SU-DHL-6 (cell line): Measurements from ENCODE around the gene RPS15.

ENCODE experiments used
- H2AFZ ChIP-seq: fragments of 200-600 bp; sonication (generic); 2 replicates; pipeline ENCODE4 v1.6.1; 2014; ENCODE audit warnings: low read depth, mild to moderate bottlenecking, moderate library complexity, mixed read lengths, antibody characterized with exemption, low read length; ENCODE audit not compliant: severe bottlenecking
- H3F3A ChIP-seq: fragments of 200-600 bp; shearing (Covaris generic); 2 replicates; pipeline ENCODE4 v1.6.0; 2016; ENCODE audit warnings: antibody characterized with exemption, mild to moderate bottlenecking; ENCODE audit not compliant: insufficient read depth
- H3K27ac ChIP-seq: fragments of 200-600 bp; sonication (generic); 2 replicates; pipeline ENCODE4 v1.5.1; 2016; ENCODE audit warnings: low read depth, mild to moderate bottlenecking, low read length, moderate library complexity, mixed read lengths
- H3K27me3 ChIP-seq: fragments of 200-600 bp; sonication (generic), shearing (Covaris generic); 2 replicates; pipeline ENCODE4 v1.6.0; 2014; ENCODE audit warnings: mild to moderate bottlenecking, low read length
- H3K36me3 ChIP-seq: fragments of 200-600 bp; sonication (generic); 2 replicates; pipeline ENCODE4 v1.6.1; 2014; ENCODE audit warnings: mild to moderate bottlenecking, low read length, mixed read lengths
- H3K4me2 ChIP-seq: fragments of 300-600, 200-600 bp; shearing (Covaris generic), sonication (generic); 2 replicates; pipeline ENCODE4 v1.6.0; 2014; ENCODE audit warnings: low read length, low read depth, mild to moderate bottlenecking; ENCODE audit not compliant: poor library complexity, severe bottlenecking
- H3K4me3 ChIP-seq: fragments of 200-600 bp; sonication (generic); 2 replicates; pipeline ENCODE4 v1.5.1; 2014; ENCODE audit warnings: antibody characterized with exemption, low read length, mild to moderate bottlenecking, mixed read lengths; ENCODE audit not compliant: insufficient read depth, poor library complexity, severe bottlenecking
- H3K79me2 ChIP-seq: fragments of 200-600 bp; sonication (generic); 2 replicates; pipeline ENCODE4 v1.6.1; 2014; ENCODE audit warnings: mild to moderate bottlenecking, low read length, moderate library complexity; ENCODE audit not compliant: insufficient read depth
- H3K9ac ChIP-seq: fragments of 200-600 bp; sonication (generic); 2 replicates; pipeline ENCODE4 v1.7.0; 2014; ENCODE audit warnings: mild to moderate bottlenecking, low read length
- H3K9me2 ChIP-seq: fragments of 200-600 bp; sonication (generic); replicated peaks from 2 replicates; pipeline ENCODE4 v1.6.1; 2014; ENCODE audit warnings: low read length; ENCODE audit not compliant: insufficient read depth
- H3K9me3 ChIP-seq: fragments of 200-600 bp; sonication (generic); 2 replicates; pipeline ENCODE4 v1.6.1; 2014; ENCODE audit warnings: low read length, mixed read lengths; ENCODE audit not compliant: insufficient read depth
- H4K20me1 ChIP-seq: fragments of 200-600 bp; sonication (generic); 2 replicates; pipeline ENCODE4 v1.6.1; 2014; ENCODE audit warnings: low read depth, mild to moderate bottlenecking, antibody characterized with exemption, low read length, moderate library complexity, mixed read lengths
- EZH2phosphoT487 ChIP-seq: fragments of 200-600 bp; sonication (generic), shearing (Covaris generic); conservative IDR thresholded peaks from 2 replicates; pipeline ENCODE4 v1.6.1; 2018; ENCODE audit warnings: mild to moderate bottlenecking, antibody characterized with exemption, low read length, moderate library complexity, mixed read lengths
- TF ChIP-seq, protein P1 (sequence below): fragments of 200-600 bp; sonication (generic); IDR thresholded peaks from one replicate; pipeline ENCODE4 v1.5.1; 2017; ENCODE audit warnings: antibody characterized with exemption, mild to moderate bottlenecking, low read length, moderate library complexity; ENCODE audit not compliant: insufficient read depth, poor library complexity, severe bottlenecking

RPS15 gene

GRCh38 chr19:1471515-1472160 lies 33.4 kb downstream of the RPS15 start:
- Histone ChIP-seq H3K27ac (no peak overlapping the region), H3K27me3 (no peaks in the 10 kb centered on the region), H3F3A (no peaks in the 10 kb centered on the region), H3K9me2 (no peaks in the 10 kb centered on the region), H4K20me1 (peaks cover 3% of the 10 kb centered on the region; the same call in 1 of the 2 replicates), H3K36me3 (no peaks in the 10 kb centered on the region), H3K79me2 (peaks cover 5% of the 10 kb centered on the region; the same call in 1 of the 2 replicates), H2AFZ (no peak overlapping the region), H3K4me2 (peak overlapping the region; percentile 14), H3K9me3 (no peaks in the 10 kb centered on the region), H3K9ac (no peak overlapping the region), H3K4me3 (no peak overlapping the region)
- TF ChIP-seq, protein P1, sequence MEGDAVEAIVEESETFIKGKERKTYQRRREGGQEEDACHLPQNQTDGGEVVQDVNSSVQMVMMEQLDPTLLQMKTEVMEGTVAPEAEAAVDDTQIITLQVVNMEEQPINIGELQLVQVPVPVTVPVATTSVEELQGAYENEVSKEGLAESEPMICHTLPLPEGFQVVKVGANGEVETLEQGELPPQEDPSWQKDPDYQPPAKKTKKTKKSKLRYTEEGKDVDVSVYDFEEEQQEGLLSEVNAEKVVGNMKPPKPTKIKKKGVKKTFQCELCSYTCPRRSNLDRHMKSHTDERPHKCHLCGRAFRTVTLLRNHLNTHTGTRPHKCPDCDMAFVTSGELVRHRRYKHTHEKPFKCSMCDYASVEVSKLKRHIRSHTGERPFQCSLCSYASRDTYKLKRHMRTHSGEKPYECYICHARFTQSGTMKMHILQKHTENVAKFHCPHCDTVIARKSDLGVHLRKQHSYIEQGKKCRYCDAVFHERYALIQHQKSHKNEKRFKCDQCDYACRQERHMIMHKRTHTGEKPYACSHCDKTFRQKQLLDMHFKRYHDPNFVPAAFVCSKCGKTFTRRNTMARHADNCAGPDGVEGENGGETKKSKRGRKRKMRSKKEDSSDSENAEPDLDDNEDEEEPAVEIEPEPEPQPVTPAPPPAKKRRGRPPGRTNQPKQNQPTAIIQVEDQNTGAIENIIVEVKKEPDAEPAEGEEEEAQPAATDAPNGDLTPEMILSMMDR, result no peak
- no peak for TF ChIP-seq EZH2phosphoT487

DNA sequence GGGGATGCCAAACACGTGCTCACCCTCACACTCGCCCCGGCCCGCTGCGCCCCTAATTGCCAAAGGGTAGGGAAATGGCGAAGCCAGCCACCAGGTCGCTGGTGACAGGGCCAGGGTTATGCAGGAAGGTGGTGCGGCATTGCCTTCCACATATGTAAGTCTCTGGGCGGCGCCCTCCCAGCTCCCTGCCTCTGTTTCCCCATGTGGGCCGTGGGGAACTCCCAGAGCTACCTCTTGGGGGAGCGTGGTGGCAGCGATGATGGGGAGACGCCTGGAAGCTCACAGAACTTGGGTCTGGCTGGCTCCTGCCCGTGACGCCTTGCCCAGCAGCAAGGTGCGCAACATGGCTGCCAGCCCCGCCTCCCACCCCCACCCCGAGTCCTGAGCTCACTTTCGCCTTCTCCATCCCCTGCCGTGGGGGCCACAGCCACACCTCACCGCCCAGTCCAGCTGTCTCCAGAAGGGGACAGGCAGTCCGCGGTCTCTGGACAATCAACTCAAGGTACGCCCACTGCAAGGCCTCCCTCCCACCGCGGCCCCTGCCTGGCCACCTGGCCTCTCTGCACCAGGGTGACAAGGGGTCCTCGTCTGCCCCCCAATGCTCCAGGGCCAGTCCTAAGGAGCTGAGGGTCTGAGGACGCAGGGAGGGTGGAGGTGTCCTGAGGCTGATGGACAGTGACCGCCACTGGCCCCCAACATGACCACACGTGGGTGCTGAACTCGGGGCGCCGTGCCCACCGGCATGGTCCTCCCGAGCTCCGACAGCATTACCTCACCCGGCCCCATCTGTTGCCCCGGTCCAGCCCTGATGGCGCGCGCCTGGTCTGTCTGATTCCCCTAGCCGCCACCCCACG lies 34.3 kb downstream of the RPS15 start:
- no peaks in the 10 kb centered on the region for H3K9me2 ChIP-seq
- H3K27me3 ChIP-seq, result no peaks in the 10 kb centered on the region
- peaks cover 9% of the 10 kb centered on the region; the same call in 1 of the 2 replicates for H3K79me2 ChIP-seq
- no peaks in the 10 kb centered on the region for H3K36me3 ChIP-seq
- no peak overlapping the region for H3K9ac ChIP-seq
- H3K4me3 ChIP-seq, result no peak overlapping the region
- no peak for TF ChIP-seq EZH2phosphoT487
- TF ChIP-seq, protein P1, result no peak
- H3K4me2 ChIP-seq, result no peak overlapping the region
- H3K9me3 ChIP-seq, result no peaks in the 10 kb centered on the region
- H3F3A ChIP-seq, result no peaks in the 10 kb centered on the region
- no peak overlapping the region for H3K27ac ChIP-seq
- H4K20me1 ChIP-seq, result peaks cover 3% of the 10 kb centered on the region; the same call in 1 of the 2 replicates
- no peak overlapping the region for H2AFZ ChIP-seq

GRCh38 chr19:1473085-1473851 lies 35.1 kb downstream of the RPS15 start:
- no peaks in the 10 kb centered on the region for H3F3A ChIP-seq
- no peak overlapping the region for H3K4me3 ChIP-seq
- H3K27me3 ChIP-seq, result no peaks in the 10 kb centered on the region
- H3K36me3 ChIP-seq, result no peaks in the 10 kb centered on the region
- no peak overlapping the region for H3K27ac ChIP-seq
- no peak for TF ChIP-seq EZH2phosphoT487
- TF ChIP-seq, protein P1, result no peak
- no peaks in the 10 kb centered on the region for H3K9me2 ChIP-seq
- no peak overlapping the region for H2AFZ ChIP-seq
- peaks cover 3% of the 10 kb centered on the region; the same call in 1 of the 2 replicates for H4K20me1 ChIP-seq
- peaks cover 15% of the 10 kb centered on the region for H3K79me2 ChIP-seq
- no peak overlapping the region for H3K9ac ChIP-seq
- no peak overlapping the region for H3K4me2 ChIP-seq
- H3K9me3 ChIP-seq, result no peaks in the 10 kb centered on the region
